ENCODE measurements around the gene RANBP17.
A peak's percentile ranks its signal among the peaks of the same experiment; 100 is the strongest.
"Not testable (repeated sequence)": the region's sequence is repeated elsewhere in the genome, so short reads cannot be mapped to it uniquely, and the experiment has no call there.

RANBP17 gene

DNA sequence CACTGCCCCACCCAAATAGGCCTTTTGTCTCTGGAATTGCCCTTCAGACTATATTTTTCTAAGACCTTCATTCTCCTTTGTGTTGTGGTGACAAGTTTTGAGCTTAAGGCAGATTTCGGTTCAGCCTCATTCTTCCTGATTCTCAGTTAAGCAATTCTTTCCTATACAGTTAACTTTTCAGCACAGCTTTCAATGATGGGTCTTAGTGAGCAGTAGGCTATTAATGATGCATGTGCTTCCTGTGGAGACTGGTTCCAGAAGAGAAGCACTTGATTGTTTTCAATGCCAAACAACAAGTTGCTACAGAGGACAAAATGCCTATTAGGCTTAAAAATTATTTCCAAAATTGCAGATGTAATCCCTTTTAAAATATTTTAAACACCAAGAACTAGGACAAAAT lies 399.5 kb downstream of the RANBP17 start:
- DNase-seq: no peak

DNA sequence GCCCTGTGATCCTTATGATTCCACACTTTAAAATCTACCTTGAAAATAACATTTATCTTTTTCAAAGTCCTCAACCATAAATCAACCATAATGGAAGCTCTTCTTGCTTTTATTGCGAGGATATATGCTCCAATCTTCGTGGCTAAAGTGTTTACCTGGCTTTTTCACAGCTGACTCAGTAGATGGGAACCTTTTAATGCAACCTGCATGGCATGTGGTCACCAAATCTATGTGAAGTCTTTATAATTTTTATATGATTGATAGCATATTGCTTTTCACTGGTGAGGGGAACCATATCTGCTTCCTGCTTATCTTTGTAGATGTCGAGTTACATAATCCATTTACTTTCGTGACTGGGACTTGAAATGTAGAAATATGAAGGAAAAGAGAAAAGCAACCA lies 400.1 kb downstream of the RANBP17 start:
- DNase-seq: no peak

GRCh38 chr5:171263181-171263580 lies 401.4 kb downstream of the RANBP17 start:
- DNase-seq: no peak

- no peak for DNase-seq
These were observed 403.0 kb downstream of the RANBP17 start for GRCh38 chr5:171264843-171265242.

DNA sequence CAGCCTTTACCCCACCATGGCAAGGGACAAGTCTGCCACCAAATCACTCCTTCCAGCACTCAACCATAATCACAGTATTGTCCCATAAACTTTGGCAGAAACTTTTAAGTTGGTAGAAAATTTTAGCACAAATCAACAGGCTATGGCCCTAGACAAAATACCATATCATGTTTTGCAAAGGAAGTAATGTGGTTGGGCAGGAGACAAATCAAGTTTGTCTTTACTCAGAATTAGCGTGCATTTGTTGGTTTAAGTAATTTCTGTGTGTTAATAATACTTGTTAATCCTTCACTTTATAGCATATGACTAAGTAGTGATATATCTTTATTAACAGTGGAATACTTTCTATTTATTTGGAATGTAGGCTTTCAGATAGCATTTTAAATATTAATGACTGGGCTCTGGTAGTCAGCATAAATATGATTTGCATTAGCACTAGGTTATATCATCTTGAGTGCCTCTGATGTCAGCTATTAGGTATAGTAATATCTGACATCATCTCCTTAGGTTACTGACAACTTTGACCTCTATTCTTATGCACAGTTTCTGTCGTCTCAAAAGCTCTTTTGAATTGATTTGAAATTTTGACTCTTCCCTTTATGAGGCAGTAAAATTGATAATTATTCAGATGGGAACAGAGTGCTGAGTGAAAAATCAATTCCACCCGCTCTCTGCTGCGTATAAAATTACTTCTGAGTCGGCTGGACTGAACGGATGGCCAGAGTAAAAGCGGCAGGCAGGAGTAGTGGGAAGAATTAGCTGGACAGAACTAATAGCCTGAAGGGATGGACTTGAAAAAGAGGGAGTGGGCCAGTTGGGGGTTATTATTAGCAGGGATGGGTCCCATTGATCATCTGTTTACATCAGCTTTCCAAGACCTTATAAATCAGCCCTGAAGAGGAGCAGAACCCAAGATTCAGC lies 407.1 kb downstream of the RANBP17 start:
- no peak for DNase-seq

DNA sequence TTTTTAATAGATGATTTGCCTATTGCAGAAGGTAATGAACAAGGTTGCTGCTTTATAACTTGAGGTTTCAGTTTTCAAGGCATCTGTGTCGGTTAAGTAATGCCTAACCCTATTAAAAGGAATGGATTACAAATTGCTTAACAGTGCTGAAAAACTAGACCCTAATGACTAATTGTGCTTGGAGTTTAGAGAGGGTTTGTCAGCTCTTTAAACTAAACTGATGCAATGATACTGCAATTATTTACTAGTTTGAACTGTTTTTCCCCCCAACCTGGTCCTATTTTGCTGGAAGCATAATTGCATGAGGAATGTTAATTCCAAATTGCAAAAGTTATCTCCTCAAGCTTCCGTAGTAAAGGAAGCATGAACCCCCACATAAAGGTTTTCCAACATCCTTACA lies 407.9 kb downstream of the RANBP17 start:
- DNase-seq: no peak

GRCh38 chr5:171270136-171270535 lies 408.3 kb downstream of the RANBP17 start:
- no peak for DNase-seq

GRCh38 chr5:171271798-171272197 lies 410.0 kb downstream of the RANBP17 start:
- no peak for DNase-seq

DNA sequence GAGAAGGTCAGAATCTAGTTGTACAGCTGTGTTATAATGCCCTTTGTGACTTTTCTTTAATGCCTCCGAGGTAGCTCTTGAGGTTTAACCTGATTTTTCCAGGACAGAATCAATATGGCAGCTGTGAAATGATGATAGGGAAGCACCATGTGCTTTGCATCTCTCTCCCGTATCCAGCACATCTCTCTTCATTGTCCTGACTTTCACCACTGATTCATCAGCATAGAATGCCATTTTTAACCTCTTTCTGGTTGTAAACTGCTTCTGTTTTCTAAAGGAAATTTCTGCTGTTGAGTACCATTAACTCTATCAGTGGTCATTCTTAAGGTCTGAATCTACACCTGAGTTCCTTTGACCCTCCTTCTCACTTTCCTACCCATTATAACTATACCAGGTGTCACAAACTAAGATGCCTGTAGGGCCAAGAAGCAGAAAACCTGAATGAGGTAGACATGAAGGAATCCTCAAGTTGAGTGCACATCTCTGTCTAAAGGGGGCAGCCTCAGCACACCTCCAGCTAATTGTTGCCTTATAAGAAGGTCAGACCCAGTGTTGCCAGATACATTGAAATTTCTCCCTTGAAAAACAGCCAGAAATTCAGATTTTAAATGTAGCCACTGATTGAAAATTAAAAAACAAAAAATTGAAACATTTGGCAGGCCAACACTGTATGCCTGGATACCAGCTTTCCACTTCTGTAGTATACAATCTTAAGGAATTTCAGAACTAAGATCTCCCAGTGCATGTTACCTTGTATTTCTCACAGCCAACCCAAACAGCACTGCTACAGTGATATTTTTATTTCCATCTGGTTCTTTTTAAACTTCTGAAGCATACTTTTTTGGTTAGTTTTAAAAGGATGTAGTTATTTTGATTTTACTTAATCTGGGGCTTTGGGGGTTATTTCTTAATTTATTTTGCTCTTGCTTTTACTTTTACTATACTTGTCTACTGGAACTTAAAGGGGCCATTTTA lies 411.5 kb downstream of the RANBP17 start:
- peak; percentile 55 for DNase-seq

- no peak for DNase-seq
These were observed 414.2 kb downstream of the RANBP17 start for GRCh38 chr5:171275841-171276544.

- DNase-seq: no peak
These were observed 421.9 kb downstream of the RANBP17 start for GRCh38 chr5:171283753-171284152.

DNA sequence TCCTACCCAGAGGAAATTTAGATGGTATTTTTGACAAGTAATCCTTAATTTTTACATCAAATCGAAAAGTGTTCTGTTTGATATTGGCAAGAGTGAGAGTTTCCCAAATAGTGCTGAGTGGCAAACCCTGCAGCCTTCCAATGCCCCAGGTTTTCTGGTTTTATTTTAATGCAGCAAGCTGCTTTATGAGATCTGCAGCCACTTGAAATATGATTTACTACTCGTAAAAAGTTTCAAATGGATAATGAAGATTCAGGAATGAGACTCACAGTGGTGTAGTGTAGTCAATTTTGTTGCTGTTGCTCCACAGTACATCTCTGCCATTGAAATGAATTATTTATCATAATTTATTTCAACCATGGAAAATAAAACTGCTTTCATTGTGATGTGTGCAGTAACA lies 423.6 kb downstream of the RANBP17 start:
- DNase-seq: no peak

DNA sequence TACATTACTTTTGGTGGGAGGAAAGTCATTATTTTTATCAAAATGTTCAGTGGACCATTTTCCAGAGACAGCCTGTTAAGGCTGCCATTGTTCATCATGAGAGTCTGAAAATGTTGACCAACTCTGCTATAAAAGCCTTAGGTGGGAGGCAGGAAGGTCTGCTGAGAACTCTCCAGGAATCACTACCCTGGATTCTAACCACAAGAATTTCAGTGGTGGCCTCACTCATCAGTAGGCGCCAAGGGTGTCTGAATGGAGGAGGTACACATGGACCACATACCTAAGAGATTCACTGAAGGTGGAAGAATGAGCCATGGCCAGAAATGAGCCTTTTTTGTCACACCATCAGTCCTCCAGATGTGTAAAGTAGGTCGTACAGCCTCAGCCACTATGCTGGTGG lies 426.2 kb downstream of the RANBP17 start:
- no peak for DNase-seq

DNA sequence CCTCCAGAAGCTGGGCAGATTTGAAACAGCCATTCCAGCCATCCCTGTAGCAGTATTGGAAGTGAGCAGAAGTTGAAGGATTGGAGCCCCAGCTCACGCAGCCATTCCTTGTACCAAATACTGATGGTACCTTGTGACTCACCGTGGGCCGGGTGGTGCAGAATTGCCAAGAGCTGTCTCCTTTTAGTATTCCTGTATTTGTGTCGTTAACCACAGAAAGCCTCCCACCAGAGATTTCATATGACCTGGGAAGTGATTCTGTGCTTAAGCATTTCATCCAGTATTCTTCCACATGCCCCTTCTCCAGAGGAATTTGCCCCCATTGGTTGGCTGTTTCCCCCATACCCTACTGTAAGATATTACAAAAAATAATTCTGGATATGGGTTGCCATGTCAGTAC lies 429.6 kb downstream of the RANBP17 start:
- no peak for DNase-seq

- DNase-seq: no peak
These were observed 433.5 kb downstream of the RANBP17 start for GRCh38 chr5:171295299-171295698.

DNA sequence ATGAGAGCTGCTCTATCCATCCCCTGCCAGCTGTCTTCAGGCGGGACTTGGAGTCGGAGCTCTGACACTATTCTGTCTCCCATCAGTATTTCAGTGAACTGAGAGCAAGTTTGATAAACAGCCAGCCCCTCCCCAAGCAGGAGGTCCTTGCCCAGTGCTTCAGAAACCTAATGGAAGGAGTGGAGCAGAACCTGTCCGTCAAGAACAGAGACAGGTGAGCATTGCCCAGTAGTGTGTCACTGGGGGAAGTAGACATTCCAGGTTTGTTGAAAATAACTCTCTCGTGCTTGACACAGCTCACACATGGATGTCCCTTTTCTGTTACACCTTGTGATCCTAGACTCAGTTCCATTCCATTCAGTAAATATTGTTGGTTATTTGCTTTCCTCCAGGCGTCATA lies 434.0 kb downstream of the RANBP17 start:
- DNase-seq: no peak

GRCh38 chr5:171297941-171298340 lies 436.1 kb downstream of the RANBP17 start:
- DNase-seq: not testable (repeated sequence)

DNA sequence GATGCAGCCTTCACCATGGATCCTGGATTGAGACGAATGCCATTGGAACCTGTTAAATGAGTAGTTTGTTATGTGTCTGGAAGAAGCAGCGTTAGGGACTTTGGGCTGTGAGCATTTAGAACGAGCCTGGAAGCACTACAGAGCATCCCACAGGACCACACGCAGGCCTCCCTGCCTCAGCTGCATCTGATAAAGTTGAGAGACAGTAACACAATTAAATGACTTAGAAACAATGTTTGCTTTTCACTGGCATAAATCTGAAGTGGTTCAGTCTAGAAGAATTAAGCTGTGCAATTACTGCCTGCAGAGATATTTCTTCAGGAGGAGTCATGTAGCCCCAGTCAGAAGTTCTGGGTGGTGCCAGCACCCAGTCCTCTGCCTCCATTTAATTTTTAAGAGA lies 437.4 kb downstream of the RANBP17 start:
- no peak for DNase-seq

- DNase-seq: no peak
These were observed 438.0 kb downstream of the RANBP17 start for GRCh38 chr5:171299851-171300250.

GRCh38 chr5:171300358-171300757 lies 438.5 kb downstream of the RANBP17 start:
- DNase-seq: no peak

DNA sequence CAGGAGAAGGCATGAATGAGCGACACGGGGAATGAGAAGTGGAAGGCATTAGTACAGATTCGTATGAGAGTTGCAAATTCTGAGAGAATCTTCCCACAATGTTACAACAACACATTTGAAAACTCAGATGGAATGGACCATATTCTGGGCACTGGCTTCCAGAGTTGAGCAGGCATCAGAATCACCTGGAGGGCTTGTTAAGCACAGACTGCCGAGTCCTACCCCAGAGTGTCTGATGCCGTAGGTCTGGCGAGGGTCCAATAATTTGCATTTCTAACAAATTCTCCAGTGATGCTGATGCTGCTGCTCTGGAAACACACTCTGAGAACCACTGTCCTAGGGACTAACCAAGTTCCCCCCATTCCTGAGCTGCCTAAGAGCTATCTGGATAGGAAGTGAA lies 444.3 kb downstream of the RANBP17 start:
- DNase-seq: no peak

DNA sequence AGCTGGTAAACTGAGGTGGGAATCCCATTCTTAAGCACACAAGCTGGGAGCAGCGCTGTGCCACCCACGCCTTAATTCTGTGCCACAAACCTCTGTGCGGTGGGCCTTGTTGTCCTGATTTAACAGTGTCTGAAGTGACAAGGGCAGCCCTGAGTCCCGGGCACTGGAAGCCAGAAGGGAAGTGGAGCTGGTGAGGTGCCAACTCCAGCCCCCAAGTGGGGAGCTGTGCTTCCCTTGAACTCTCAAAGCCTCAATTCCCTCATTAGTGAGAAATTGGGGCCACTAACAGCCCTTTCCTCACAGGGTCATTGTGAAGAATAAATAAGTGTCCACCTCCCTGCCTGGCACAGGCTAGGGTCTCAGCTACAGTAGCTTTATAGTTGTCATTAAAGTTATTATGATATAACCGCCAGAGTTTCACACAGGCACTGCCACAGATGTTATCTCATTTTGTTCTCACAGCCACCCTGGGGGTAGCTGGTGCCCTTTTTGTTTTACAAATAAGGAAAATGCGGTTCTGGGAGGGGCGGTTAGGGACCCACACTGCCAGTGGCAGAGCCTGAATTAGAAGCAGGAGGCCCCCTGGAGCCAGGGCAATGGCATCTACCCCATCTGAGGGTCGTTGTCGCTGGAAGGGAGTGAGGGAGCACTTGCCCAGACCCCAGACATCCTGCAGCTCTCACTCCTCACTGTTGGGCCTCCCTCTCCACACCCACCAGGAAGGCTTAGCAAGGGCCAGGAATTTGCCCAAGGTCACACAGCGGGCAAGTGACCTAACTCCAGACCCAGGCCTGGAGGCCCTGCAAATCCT lies 445.2 kb downstream of the RANBP17 start:
- no peak for DNase-seq
